ENCODE data around the gene C22orf42.

DNA sequence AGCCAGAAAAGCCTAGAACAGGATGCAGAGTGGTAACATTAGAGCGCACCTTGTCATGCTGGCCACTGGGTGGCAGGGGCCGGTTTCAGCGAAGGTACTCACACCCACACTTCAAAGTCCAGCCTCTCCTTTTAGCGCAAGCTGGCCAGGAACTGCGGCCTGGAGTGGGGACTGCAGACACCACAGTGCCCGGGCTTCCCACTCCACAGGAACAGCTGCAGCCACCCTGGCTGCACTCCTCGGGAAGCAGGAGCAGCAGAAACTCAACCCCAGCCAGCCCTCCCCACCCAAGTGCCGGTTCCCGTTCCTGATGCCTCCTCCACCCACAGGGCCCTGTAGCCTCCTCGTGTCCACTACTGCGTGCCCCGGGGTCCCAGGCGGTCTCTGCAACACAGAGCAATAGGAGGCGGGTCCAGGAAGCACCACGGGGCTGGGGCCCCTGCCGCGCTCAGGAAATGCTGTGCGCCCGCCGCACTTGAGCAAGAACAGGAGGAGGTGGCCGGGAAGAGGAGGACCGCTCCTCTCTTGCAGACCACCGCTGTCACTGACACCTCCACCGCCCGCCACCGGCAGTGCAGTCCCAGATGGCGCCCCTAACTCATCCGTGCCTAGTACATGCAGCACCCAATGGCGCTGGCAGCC lies 43.6 kb upstream of the C22orf42 start:
- TF ChIP-seq CTCF (IDR thresholded peaks at IDR 0.05 in 4 of 5, conservative IDR thresholded peaks at IDR 0.05 in 1 of 5) = peak in 1 of 5 experiments; percentile 34
- TF ChIP-seq POLR2A (IDR thresholded peaks at IDR 0.05) = no peak
